ENCODE results near the gene SMARCA2.

Gene SMARCA2

DNA sequence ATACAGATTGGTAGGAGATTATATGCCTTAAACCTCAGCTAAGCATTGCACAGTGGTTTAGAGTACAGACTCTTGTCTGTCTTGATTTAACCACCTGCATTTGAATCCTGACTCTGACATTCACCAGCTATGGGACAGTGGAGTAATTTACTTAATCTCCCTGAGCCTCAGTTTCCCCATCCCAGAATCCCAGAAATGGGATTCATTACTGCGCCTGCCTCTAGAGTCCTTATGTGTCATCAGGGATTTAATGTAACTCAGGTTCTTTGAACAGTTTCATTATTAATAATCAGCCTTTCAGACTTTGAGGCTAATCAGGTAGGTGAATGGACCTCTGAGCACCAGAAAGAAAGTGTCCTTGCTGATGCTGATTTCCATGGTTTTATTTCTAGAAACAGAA is 149.1 kb downstream of the SMARCA2 start:
- Histone ChIP-seq H3K27me3 (ENCODE audit: insufficient read depth, poor library complexity, severe bottlenecking) (no peaks in the 10 kb centered on the region), H3K9me3 (ENCODE audit: severe bottlenecking) (no peaks in the 10 kb centered on the region), H3K36me3 (ENCODE audit: low read depth) (peaks cover 17% of the 10 kb centered on the region), H3K4me1 (ENCODE audit: insufficient read depth, poor library complexity, severe bottlenecking) (no peaks in the 10 kb centered on the region), H3K27ac (ENCODE audit: poor library complexity, severe bottlenecking) (no peak overlapping the region), H3K4me3 (ENCODE audit: severe bottlenecking) (no peak overlapping the region)
- DNase-seq (ENCODE audit: low spot score) (no peak), ATAC-seq (ENCODE audit: low read depth) (no peak)
- TF ChIP-seq, protein P1, sequence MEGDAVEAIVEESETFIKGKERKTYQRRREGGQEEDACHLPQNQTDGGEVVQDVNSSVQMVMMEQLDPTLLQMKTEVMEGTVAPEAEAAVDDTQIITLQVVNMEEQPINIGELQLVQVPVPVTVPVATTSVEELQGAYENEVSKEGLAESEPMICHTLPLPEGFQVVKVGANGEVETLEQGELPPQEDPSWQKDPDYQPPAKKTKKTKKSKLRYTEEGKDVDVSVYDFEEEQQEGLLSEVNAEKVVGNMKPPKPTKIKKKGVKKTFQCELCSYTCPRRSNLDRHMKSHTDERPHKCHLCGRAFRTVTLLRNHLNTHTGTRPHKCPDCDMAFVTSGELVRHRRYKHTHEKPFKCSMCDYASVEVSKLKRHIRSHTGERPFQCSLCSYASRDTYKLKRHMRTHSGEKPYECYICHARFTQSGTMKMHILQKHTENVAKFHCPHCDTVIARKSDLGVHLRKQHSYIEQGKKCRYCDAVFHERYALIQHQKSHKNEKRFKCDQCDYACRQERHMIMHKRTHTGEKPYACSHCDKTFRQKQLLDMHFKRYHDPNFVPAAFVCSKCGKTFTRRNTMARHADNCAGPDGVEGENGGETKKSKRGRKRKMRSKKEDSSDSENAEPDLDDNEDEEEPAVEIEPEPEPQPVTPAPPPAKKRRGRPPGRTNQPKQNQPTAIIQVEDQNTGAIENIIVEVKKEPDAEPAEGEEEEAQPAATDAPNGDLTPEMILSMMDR (IDR thresholded peaks at IDR 0.05; ENCODE audit: poor library complexity, severe bottlenecking): no peak

DNA sequence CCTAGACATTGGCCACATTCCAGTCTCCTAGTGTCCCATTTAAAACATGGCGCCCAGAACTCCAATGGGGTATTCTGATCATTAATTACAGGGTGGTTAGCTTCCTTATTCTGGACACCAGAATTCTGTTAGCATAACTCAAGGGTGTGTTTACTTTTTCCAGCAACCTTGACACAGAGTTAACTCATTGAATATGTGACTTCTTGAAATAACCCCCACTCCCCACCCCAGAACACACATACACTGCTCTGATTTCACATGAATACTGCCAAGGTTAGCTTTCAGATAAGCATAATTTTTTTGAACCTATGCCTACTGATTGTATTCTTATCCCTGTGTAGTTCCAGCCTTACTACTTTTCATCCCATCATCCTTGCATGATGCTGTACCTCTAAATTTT is 151.1 kb downstream of the SMARCA2 start:
- DNase-seq (ENCODE audit: low spot score) (no peak), ATAC-seq (ENCODE audit: low read depth) (no peak)
- Histone ChIP-seq H3K27ac (ENCODE audit: poor library complexity, severe bottlenecking) (no peak overlapping the region), H3K36me3 (ENCODE audit: low read depth) (peaks cover 21% of the 10 kb centered on the region), H3K27me3 (ENCODE audit: insufficient read depth, poor library complexity, severe bottlenecking) (no peaks in the 10 kb centered on the region), H3K4me1 (ENCODE audit: insufficient read depth, poor library complexity, severe bottlenecking) (peaks cover 3% of the 10 kb centered on the region), H3K4me3 (ENCODE audit: severe bottlenecking) (no peak overlapping the region), H3K9me3 (ENCODE audit: severe bottlenecking) (no peaks in the 10 kb centered on the region)
- TF ChIP-seq, protein P1 (IDR thresholded peaks at IDR 0.05; ENCODE audit: poor library complexity, severe bottlenecking): no peak

DNA sequence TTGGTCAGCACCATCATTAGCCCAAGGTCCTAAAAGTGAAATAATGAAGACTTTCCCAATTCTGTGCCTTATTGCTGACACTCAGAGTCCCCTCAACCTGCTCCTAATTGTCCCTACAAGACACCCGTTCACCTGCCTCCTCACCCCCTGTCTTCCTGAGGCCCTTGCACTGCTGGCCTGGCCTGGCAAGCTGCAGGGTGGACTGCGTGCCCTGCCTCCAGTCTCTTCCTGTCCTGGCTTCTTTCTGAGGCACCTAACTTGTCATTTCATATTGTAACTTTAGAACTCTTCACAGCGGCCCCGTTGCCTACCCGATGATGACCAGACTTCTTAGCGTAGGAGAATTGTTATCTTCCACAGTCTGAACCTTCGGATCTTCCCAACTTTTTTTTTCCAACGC is 153.9 kb downstream of the SMARCA2 start:
- ATAC-seq (ENCODE audit: low read depth) (no peak), DNase-seq (ENCODE audit: low spot score) (no peak)
- TF ChIP-seq, protein P1 (IDR thresholded peaks at IDR 0.05; ENCODE audit: poor library complexity, severe bottlenecking): no peak

DNA sequence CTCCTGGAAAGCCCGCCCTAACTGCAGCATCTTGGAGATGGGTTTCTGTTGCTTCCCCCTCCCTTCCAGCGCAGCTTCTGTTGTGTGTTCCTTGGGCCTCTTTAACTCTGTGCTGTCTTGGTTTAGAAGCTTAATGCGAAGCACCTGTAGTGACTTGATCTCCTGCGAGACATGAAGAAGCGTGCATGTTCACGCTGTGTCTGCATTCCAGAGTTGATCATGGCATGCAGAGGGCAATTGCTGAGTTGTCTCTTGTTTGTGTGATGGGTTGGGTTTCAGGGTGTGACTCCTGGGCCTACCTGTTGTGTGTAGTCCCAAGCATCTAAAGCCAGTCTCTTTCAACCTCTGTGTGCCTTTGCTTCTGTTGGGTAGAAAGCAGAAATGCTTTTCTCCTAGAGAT is 155.6 kb downstream of the SMARCA2 start:
- TF ChIP-seq, protein P1 (IDR thresholded peaks at IDR 0.05; ENCODE audit: poor library complexity, severe bottlenecking): no peak
- H3K9me3 ChIP-seq (ENCODE audit: severe bottlenecking): no peaks in the 10 kb centered on the region
- peaks cover 5% of the 10 kb centered on the region; the same call in 1 of the 2 replicates for H3K36me3 ChIP-seq (ENCODE audit: low read depth)
- DNase-seq (ENCODE audit: low spot score) (no peak), ATAC-seq (ENCODE audit: low read depth) (no peak)
- H3K27ac ChIP-seq (ENCODE audit: poor library complexity, severe bottlenecking): no peak overlapping the region
- H3K27me3 ChIP-seq (ENCODE audit: insufficient read depth, poor library complexity, severe bottlenecking): no peaks in the 10 kb centered on the region
- peaks cover 7% of the 10 kb centered on the region for H3K4me1 ChIP-seq (ENCODE audit: insufficient read depth, poor library complexity, severe bottlenecking)
- no peak overlapping the region for H3K4me3 ChIP-seq (ENCODE audit: severe bottlenecking)

More for the DNA sequence above, 153.9 kb downstream of the SMARCA2 start:
- H3K27ac ChIP-seq (ENCODE audit: poor library complexity, severe bottlenecking): no peak overlapping the region
- H3K4me1 ChIP-seq (ENCODE audit: insufficient read depth, poor library complexity, severe bottlenecking): peaks cover 7% of the 10 kb centered on the region
- no peaks in the 10 kb centered on the region for H3K27me3 ChIP-seq (ENCODE audit: insufficient read depth, poor library complexity, severe bottlenecking)
- peaks cover 5% of the 10 kb centered on the region; the same call in 1 of the 2 replicates for H3K36me3 ChIP-seq (ENCODE audit: low read depth)
- no peaks in the 10 kb centered on the region for H3K9me3 ChIP-seq (ENCODE audit: severe bottlenecking)
- H3K4me3 ChIP-seq (ENCODE audit: severe bottlenecking): no peak overlapping the region

DNA sequence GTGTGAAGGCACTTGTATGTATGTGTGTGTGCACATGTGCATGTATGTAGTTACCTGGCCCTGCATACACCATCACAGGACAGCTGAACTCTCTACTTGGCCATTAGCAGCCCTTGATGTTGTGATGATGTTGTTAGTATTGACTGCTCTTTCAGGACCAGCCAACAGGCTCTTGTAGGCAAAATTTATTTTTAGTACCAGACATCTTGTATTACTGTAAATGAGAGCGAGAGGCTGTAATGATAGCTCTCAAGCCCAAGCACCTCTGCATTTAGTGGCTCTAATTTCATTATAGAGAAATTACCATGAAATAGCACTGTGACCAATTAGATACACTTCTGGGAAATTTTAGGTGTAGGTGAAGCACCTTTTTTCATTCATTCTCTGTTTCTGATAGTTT is 158.0 kb downstream of the SMARCA2 start:
- TF ChIP-seq, protein P1 (IDR thresholded peaks at IDR 0.05; ENCODE audit: poor library complexity, severe bottlenecking): no peak
- Histone ChIP-seq H3K27ac (ENCODE audit: poor library complexity, severe bottlenecking) (no peak overlapping the region), H3K27me3 (ENCODE audit: insufficient read depth, poor library complexity, severe bottlenecking) (no peaks in the 10 kb centered on the region), H3K4me1 (ENCODE audit: insufficient read depth, poor library complexity, severe bottlenecking) (peaks cover 7% of the 10 kb centered on the region), H3K4me3 (ENCODE audit: severe bottlenecking) (no peak overlapping the region), H3K9me3 (ENCODE audit: severe bottlenecking) (no peaks in the 10 kb centered on the region), H3K36me3 (ENCODE audit: low read depth) (peaks cover 5% of the 10 kb centered on the region; the same call in 1 of the 2 replicates)
- DNase-seq (ENCODE audit: low spot score): no peak
- no peak for ATAC-seq (ENCODE audit: low read depth)
